ENCODE data around the gene LRBA. TPM values are rescaled to one million over a fixed set of nuclear protein-coding genes. Genes with fewer than 3 reads are reported as not detected.

The LRBA gene
- total and polyA plus RNA-seq, 9 of the 15 experiments (the other 6 are each of a cell fraction or from before 2014, with no cell fraction given) = 24.2 to 88.7 (median 59.7) TPM

GRCh38 chr4:150256841-150257730 lies 758.0 kb downstream of the LRBA start:
- no peak overlapping the region for H3K9ac ChIP-seq (ENCODE audit: insufficient read depth in 1 of 2, low read depth in 2 of 2, low read length in 2 of 2)
- H2AFZ ChIP-seq (ENCODE audit: low read depth, low read length) = no peak overlapping the region
- H3K27ac ChIP-seq (ENCODE audit: extremely low read depth, low read depth, low read length) = no peak overlapping the region
- ChIA-PET CTCF (ENCODE audit: low intra/inter-chr PET ratio) (no interaction called here), POLR2A (interaction anchor here (0.7 to 1.4 kb wide), 2 partner anchors 16 to 48 kb away, joined by 3 read pairs; no protein-coding TSS in a partner anchor)
- DNase-seq (ENCODE audit: extremely low read depth in 1 of 4, low spot score in 3 of 4) (no peak), FAIRE-seq (no peak), ATAC-seq (no peak)
- H3K36me3 ChIP-seq (ENCODE audit: control insufficient read depth, insufficient read depth, low read length) = no peaks in the 10 kb centered on the region
- WGBS (ENCODE audit: insufficient coverage, low coverage, missing lambda C conversion rate) = 35% methylated on average over 25 of the region's 25 CpGs
- H3K4me2 ChIP-seq (ENCODE audit: insufficient read depth, low read length) = no peak overlapping the region
- in situ Hi-C loops (cut with MboI) = no loop called here
- no peaks in the 10 kb centered on the region for H3K9me3 ChIP-seq (replicated peaks; ENCODE audit: control insufficient read depth, insufficient read depth, low read depth, low read length)
- H3K79me2 ChIP-seq (ENCODE audit: control insufficient read depth, insufficient read depth, low read length) = no peaks in the 10 kb centered on the region
- H3K4me1 ChIP-seq (replicated peaks in 1 of 2; ENCODE audit: control insufficient read depth in 2 of 2, insufficient read depth in 2 of 2, low read length in 2 of 2) = peaks cover 0 to 7% of the 10 kb centered on the region in 2 experiments; a peak in 2 of 5 replicates
- no peaks in the 10 kb centered on the region for H3K27me3 ChIP-seq (ENCODE audit: control insufficient read depth in 2 of 2, insufficient read depth in 2 of 2, low read length in 2 of 2)
- intact Hi-C loops (cut with micrococcal nuclease) = no loop called here
- no TSS peak for BruUV-seq (replicated peaks)
- H3K9me1 ChIP-seq (ENCODE audit: control insufficient read depth, insufficient read depth, low read length) = no peaks in the 10 kb centered on the region
- H4K20me1 ChIP-seq (replicated peaks; ENCODE audit: control insufficient read depth, insufficient read depth, low read length) = no peaks in the 10 kb centered on the region
- H3K4me3 ChIP-seq = no peak overlapping the region
- TF ChIP-seq ZNF12 (CRISPR knock-in tag; IDR thresholded peaks at IDR 0.05) (no peak), MITF (IDR thresholded peaks at IDR 0.05) (no peak), TAF15 (IDR thresholded peaks at IDR 0.05; ENCODE audit: low read depth, low read length) (no peak), TAL1 (IDR thresholded peaks at IDR 0.05) (no peak), TRIM24 (IDR thresholded peaks at IDR 0.05) (no peak), HEY1 (CRISPR knock-in tag; IDR thresholded peaks at IDR 0.05; ENCODE audit: borderline replicate concordance) (no peak), ERF (CRISPR knock-in tag; IDR thresholded peaks at IDR 0.05) (no peak), RFX1 (IDR thresholded peaks at IDR 0.05) (no peak), TCF15 (CRISPR knock-in tag; IDR thresholded peaks at IDR 0.05) (no peak), EZH2 (IDR thresholded peaks at IDR 0.05; ENCODE audit: borderline replicate concordance, low read depth, low read length) (no peak), KAT8 (IDR thresholded peaks at IDR 0.05; ENCODE audit: low read depth) (no peak), ZNF609 (CRISPR knock-in tag; IDR thresholded peaks at IDR 0.05; ENCODE audit: borderline replicate concordance) (no peak), NFIC (IDR thresholded peaks at IDR 0.05) (no peak), ZNF644 (tag; IDR thresholded peaks at IDR 0.05; ENCODE audit: low read depth) (no peak), ETS1 (conservative IDR thresholded peaks at IDR 0.05; ENCODE audit: control insufficient read depth, low read depth, low read length) (no peak)

Measured in K562 (cell line).